ENCODE measurements around the gene ALK.

The ALK gene

GRCh38 chr2:29567906-29568520 is 353.4 kb downstream of the ALK start:
- DNase-seq: no peak

- DNase-seq: no peak
Measured at GRCh38 chr2:29563697-29564096, 357.7 kb downstream of the ALK start.

GRCh38 chr2:29562896-29563295 is 358.5 kb downstream of the ALK start:
- DNase-seq: no peak

GRCh38 chr2:29562319-29562718 is 359.1 kb downstream of the ALK start:
- DNase-seq: no peak

- no peak for DNase-seq
Measured at GRCh38 chr2:29561628-29562027, 359.8 kb downstream of the ALK start.

GRCh38 chr2:29561181-29561580 is 360.2 kb downstream of the ALK start:
- no peak for DNase-seq

- no peak for DNase-seq
Measured at GRCh38 chr2:29560566-29560965, 360.8 kb downstream of the ALK start.

- no peak for DNase-seq
Measured at GRCh38 chr2:29560030-29560429, 361.4 kb downstream of the ALK start.

GRCh38 chr2:29559578-29559977 is 361.8 kb downstream of the ALK start:
- no peak for DNase-seq

- no peak for DNase-seq
Measured at GRCh38 chr2:29558097-29558496, 363.3 kb downstream of the ALK start.

- DNase-seq: no peak
Measured at GRCh38 chr2:29557268-29557667, 364.1 kb downstream of the ALK start.

GRCh38 chr2:29549069-29549380 is 372.4 kb downstream of the ALK start:
- no peak for DNase-seq

GRCh38 chr2:29544917-29545316 is 376.5 kb downstream of the ALK start:
- no peak for DNase-seq

GRCh38 chr2:29544031-29544430 is 377.4 kb downstream of the ALK start:
- no peak for DNase-seq

GRCh38 chr2:29535188-29535587 is 386.2 kb downstream of the ALK start:
- DNase-seq: no peak

- no peak for DNase-seq
Measured at GRCh38 chr2:29532436-29532835, 388.9 kb downstream of the ALK start.

GRCh38 chr2:29531626-29532025 is 389.8 kb downstream of the ALK start:
- no peak for DNase-seq

- no peak for DNase-seq
Measured at GRCh38 chr2:29530281-29530680, 391.1 kb downstream of the ALK start.

GRCh38 chr2:29528891-29529520 is 392.4 kb downstream of the ALK start:
- DNase-seq: no peak

- DNase-seq: no peak
Measured at GRCh38 chr2:29528371-29528770, 393.0 kb downstream of the ALK start.

GRCh38 chr2:29527947-29528346 is 393.4 kb downstream of the ALK start:
- DNase-seq: no peak

GRCh38 chr2:29526587-29527586 is 394.5 kb downstream of the ALK start:
- no peak for DNase-seq

GRCh38 chr2:29525921-29526320 is 395.5 kb downstream of the ALK start:
- no peak for DNase-seq

- DNase-seq: no peak
Measured at GRCh38 chr2:29524652-29525051, 396.7 kb downstream of the ALK start.
